GM23338 (cell line): ENCODE measurements around the gene MDGA2.

ENCODE experiments used
- CREB1 ChIP-seq: fragments of 250-450 bp; sonication (Bioruptor Pico); IDR thresholded peaks from 2 replicates; pipeline ENCODE4 v1.5.0; 2020; ENCODE audit warnings: low read depth, mild to moderate bottlenecking, moderate library complexity
- CTCF ChIP-seq, 2 experiments: fragments of 200-600 bp in 1 of 2; sonication (generic) in 1 of 2; conservative IDR thresholded peaks; 2 replicates each; pipeline versions ENCODE4 v1.5.1 to v1.6.1; 2016 to 2017; ENCODE audit warnings: antibody characterized with exemption in 2 of 2, low read depth in 2 of 2, mild to moderate bottlenecking in 2 of 2, moderate library complexity in 1 of 2
- EZH2 ChIP-seq: fragments of 200-600 bp; sonication (generic); IDR thresholded peaks from one replicate; pipeline ENCODE4 v1.8.0; 2017; ENCODE audit warnings: antibody characterized with exemption, mild to moderate bottlenecking, low read depth; ENCODE audit not compliant: unreplicated experiment
- EZH2phosphoT487 ChIP-seq: fragments of 200-600 bp; sonication (generic); IDR thresholded peaks from one replicate; pipeline ENCODE4 v1.8.1; 2018; ENCODE audit warnings: antibody characterized with exemption; ENCODE audit not compliant: unreplicated experiment
- JUNB ChIP-seq: IDR thresholded peaks from one replicate; pipeline ENCODE4 v1.6.1; 2016; ENCODE audit warnings: antibody characterized with exemption; ENCODE audit not compliant: unreplicated experiment
- NANOG ChIP-seq: IDR thresholded peaks from 2 replicates; pipeline ENCODE4 v1.6.1; 2016; ENCODE audit warnings: antibody characterized with exemption, borderline replicate concordance
- POLR2AphosphoS5 ChIP-seq: IDR thresholded peaks from 2 replicates; pipeline ENCODE4 v1.6.1; 2016; ENCODE audit warnings: antibody characterized with exemption, low read depth
- REST ChIP-seq: IDR thresholded peaks from one replicate; pipeline ENCODE4 v1.6.1; 2018; ENCODE audit warnings: antibody characterized with exemption; ENCODE audit not compliant: unreplicated experiment
- ZNF331 ChIP-seq: fragments of 250-450 bp; sonication (Bioruptor Pico); IDR thresholded peaks from 2 replicates; pipeline ENCODE4 v1.5.0; 2020; ENCODE audit warnings: low read depth, mild to moderate bottlenecking, moderate library complexity

GRCh38 chr14:47520382-47520781 lies 155.0 kb downstream of the MDGA2 start:
- TF ChIP-seq CTCF (conservative IDR thresholded peaks at IDR 0.05; ENCODE audit: low read depth in 2 of 2) (no peak), EZH2 (no peak), POLR2AphosphoS5 (no peak), NANOG (no peak), ZNF331 (CRISPR knock-in tag) (no peak), JUNB (no peak), CREB1 (CRISPR knock-in tag) (no peak), EZH2phosphoT487 (no peak), REST (no peak)
